HG03135 (cell line): ENCODE data around the gene HSPA12A.

Source experiments
- ATAC-seq: cut with Tn5 transposase; IDR thresholded peaks from one replicate; pipeline ENCODE4 v1.9.1; 2021; ENCODE audit warnings: mild to moderate bottlenecking, moderate library complexity; ENCODE audit not compliant: unreplicated experiment

Gene HSPA12A

DNA sequence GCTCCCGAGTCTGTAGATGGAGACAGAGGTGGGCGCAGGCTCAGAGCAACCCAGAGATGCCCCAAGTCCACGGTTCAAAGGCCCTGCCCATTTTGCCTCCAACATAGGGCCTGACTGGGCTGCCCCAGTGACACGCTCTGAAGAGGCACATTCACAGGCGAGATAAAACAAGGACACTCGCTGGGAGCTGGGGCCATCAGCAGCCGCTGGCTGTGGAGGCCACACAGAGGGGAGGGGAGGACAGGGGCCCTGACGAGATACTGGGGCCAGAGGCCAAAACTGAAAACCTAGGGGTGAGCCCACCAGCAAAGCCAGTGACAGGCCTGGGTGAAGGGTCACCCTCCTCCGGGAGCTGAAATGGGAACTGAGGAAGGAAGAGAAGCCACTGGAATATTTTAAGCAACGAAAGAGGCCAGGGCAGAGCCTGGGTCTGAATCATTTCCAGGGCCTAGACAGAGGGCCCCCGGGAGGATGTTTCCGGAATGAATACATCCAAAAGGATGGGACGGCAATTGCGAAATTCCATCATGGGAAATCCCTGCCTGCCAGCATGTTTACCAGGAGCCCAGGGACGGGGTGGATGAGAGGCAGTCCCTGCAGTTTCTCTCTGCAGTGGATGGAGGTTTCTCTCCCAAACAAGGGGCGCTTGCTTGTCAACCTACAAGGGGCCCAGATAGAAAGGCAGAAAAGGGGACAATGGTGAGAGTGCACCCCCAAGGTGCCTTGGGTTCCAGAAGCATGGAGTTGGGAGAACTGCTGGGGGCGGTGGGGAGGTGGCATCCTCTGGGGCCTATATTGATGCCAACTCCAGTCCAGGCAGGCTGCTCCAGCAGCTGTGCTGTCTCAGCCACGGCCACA is 29.0 kb upstream of the HSPA12A start:
- ATAC-seq, result no peak

DNA sequence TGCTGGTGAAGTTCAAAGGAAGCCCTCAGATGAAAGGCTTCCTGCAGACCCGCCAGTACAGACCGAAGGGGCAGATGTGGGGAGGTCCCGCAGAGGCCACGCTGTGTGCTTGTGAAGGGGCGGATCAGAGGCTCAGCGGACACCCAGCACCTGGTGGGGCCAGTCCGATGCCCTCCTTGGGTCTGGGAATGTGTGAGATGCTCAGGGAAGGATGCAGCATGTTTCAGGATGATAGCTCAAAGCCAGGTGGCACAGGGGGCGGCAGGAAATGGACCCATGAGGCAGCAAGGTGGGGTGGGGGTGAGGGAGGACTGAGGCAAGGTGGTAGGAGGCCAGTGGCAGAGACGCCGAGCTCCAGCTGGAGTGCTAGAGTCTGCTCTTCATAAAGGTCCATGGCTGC is 27.9 kb upstream of the HSPA12A start:
- no peak for ATAC-seq

DNA sequence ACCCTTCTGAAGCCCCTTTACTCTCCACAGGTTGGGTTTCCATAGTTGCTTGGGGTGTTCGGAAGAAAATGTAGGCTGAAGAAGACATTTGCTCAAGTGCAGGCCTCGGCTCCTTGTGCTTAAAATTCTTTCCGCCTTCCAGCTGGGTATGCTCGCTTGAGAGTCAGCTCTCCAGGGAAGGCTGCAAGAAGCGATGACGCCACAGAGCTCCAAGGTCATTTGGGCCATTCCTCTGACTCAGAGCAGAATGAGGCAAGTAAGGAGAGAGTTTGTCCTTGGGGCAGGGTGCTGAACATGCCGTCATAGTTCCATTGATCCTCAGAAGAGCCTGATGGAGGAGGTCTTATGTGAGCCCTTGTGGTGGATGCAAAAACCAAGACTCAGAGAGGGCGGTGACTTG is 27.4 kb upstream of the HSPA12A start:
- no peak for ATAC-seq

DNA sequence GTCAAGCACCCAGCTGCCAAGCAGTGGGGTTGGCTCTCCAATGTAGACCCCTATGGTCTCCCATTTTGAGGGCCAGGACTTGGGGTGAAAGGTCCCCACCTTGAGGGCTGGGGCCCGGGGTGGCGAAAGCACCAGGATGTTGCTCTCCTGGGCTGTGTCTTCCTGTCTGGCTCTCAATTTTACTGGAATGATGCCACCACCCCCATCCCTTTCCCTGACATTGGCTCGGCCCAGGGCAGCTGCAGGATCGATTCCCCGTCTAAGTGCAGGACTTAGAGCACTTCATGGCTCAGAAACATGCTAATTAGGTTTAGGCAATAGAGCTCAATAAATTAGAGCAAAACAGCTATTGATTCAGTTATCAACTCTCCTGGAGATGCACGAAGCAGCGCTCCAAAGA is 27.0 kb upstream of the HSPA12A start:
- ATAC-seq, result no peak

DNA sequence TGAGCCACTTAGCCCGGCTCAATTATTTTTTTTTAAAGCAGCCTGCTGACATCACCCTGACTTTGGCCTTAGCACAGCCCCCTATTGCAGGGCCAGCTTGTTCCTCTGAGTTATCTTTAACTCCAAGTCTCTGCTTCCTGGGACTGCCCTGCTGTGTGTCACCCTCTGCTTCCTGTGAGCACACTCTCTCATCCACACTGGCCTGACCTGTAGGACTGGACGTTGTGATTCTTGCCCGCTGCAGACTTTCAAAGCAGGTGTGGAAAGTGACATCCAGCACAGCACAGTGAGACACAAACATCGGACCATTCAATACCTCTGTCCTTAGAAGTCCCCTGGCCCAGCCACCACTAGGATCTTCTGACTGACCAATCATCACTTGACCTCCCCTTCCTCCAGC is 26.4 kb upstream of the HSPA12A start:
- no peak for ATAC-seq

DNA sequence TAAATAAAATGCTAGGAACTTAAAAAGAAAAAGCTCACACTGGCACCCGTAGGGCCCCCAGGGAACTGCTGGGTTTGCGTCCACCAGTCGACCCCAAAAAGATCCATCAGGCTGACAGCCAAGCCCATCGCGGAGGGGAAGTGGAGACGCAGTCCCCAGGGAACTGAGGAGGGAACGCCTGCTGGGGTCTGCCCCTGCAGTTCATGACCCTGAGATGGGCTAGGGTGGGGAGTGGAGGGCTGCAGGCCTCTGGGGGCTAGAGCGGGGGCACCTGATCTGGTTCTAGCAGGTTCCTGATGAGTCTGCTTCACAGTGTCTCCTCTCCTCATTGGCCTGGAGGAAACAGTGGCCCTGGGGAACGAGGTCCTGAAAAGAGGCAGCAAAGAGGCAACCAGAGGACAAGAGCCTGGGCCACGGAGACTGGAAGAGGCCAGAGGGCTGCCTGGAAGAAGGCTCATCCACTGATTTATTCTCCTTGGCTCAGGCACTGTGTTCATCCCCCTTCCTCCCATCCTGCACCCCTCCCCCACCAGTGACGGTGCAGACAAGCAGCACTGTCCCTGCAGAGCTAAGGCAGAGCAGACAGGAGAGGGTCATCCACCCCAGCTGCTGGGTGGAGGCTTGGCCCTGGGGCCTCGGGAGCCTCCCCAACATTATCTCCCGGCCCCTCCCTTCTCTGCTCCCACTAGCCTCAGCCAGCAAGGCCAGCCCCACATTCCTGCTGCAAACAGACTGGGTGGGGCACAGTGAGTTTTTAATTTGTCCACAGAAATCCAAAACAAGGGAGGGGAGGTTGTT is 24.7 kb upstream of the HSPA12A start:
- no peak for ATAC-seq

DNA sequence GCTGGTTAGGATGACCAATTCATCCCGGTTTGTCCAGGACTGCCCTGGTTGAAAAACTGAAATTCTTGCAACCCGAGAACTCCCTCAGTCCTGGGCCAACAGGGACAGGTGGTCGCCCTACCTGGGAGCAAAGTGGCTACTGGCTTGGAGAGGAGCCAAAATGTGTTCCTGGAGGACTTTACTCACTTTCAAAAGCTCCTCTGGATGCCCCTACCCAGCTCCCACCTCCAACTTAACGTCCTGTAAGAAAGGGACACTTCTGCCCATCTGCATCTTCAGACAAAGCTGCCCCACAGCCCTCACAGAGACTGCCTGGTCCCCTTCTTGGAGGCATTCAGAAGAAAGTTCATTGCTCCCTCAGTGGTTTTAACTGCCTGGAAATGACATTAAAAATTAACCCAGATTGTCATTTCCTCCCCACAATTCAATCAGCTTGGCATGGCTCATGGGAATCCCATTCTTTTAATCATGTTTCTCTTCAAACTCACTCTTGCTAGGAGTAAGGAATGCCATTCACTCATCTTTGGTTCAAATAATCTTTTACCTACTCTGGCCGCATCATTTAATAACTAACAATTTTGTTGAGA is 24.0 kb upstream of the HSPA12A start:
- ATAC-seq, result no peak

DNA sequence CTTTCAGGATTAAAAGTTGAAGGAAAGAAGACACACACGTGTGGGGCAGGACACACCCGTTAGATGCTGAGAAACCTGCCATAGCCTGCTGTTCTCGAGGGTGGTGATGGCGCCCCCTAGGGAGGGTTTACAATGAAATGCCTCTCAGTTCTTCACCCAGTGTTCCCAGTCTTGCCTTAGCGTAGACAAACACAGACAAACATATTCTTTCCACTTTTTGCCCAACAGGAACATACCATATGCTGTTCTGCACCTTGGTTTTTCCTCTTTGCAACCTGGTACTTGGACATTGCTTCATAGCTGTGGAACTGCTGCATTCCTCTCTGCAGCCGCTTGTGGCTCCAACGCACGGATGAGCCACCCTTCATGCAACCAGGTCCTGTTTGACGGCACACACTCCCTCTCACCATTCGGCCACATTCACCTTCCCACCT is 23.3 kb upstream of the HSPA12A start:
- ATAC-seq, result no peak

DNA sequence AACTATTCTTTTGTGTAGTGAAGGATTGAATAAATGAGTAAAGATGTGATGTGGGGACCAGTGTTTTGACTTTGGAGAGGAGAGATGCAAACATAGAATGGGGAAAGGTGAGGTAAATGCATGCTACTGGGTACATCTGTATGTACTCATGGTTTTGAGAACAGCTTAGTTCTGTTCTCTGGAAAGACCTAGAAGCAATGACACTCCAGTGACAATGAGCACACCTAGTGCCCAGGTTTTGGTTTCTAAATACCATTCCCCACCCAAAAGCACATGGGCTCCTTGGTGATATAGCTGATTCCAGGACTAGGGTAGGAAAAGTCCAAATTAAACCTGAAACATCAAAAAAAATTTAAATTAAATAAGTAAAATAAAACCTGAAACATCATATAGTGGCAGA is 22.6 kb upstream of the HSPA12A start:
- no peak for ATAC-seq

DNA sequence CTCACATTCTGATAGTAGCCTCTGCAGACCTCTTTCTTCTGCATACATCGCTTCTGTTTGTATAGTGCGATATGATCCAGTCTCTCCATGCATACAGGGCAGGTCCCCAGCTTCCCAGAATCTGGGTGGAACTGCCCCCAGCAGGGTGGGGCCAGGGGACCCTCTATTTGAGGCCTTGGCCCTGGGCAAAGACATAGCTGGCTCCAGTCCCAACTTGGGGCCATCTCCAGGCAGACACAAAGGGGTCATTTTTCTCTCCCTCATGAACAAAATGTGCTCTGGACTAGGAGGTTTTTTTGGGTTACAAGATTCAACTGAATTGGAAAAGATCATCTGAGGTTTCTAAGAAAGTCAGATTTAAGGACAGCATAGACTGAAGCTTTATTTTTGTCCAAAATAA is 21.1 kb upstream of the HSPA12A start:
- no peak for ATAC-seq

DNA sequence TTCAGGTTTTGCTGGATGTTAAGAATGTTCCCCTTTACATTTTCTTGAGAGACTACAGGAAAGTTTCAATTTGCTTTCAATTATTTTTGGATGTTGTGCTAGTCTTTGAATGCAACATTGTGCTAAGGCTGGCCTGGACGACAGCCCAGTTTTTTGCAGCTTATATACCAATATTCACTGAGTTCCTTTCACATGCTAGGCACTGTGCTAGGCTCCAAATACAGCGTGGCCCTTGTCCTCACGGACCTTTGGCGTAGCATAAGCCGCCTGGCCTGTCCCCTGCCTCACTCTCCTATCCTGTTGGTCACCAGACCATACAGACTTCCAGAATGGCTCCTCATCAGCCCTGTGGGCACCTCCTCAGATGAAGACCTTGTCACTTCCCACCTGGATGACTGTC is 19.5 kb upstream of the HSPA12A start:
- no peak for ATAC-seq

DNA sequence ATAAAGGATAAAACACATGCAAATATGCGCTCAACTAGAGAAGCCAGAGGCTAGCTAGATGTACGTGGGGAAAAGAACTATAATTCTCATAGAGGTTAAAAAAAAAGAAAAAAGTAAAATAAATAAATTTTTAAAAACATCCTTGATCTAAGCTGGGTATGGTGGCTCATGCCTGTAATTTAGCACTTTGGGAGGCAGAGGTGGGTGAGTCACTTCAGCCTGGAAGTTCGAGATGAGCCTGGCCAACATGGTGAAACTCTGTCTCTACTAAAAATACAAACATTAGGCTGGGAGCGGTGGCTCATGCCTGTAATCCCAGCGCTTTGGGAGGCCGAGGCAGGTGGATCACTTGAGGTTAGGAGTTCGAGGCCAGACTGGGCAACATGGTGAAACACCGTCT is 18.6 kb upstream of the HSPA12A start:
- no peak for ATAC-seq

DNA sequence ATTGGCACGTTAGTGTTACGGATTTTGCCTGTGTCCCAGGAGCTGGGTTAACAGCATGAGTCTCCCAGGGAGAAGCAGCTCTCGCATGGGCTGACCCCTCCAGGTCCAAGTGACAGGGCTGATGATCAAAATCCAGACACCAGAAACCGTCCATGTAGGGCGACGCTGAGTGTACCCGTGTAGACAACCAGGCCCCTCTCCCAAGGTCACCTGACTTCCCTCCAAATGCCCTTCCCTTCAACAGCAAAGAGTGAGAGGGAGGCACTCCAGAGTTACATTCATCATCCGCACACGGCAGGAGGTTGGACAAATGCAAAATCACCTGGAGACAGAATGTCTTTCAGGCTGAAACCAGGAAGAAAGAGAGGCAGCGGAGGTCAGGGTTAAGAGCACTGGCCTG is 14.9 kb upstream of the HSPA12A start:
- no peak for ATAC-seq

DNA sequence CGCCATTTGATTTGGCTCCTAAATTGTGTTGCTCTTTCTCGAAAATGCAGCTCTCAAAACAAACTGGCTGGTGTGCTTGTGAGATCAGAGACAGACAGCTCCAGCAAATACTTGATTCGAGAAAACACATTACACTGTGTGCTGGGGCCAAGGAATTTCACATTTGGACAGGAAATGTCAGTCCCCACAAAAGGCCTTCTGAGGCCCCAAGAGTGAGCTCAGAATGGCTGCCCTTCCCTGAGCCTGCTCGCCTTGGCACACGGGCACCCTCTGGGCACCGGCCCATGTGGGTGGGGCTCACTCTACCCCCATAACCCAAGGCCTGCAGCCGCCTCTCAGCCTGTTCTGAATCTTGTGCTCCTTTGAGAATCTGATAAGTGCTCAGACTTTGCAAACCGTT is 13.9 kb upstream of the HSPA12A start:
- ATAC-seq, result no peak

DNA sequence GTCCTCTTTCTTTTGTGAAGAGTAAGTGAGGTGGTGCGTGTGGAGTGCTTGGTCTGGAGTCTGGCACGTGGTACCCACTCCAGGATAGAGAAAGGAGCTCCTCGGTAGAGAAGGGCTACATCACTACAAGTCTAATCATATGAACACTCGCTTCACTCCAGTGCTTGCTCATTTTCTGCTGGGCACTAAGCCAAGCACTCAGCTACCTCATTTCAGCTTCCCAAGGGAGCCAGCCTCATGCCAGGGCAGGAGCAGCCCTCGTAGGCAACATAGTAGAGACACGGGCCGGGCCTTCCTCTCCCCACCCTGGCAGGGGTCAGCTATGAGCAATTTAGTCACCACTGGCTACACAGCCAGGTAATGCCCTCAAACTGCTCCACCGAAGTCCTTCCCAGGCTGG is 11.4 kb upstream of the HSPA12A start:
- ATAC-seq, result no peak

DNA sequence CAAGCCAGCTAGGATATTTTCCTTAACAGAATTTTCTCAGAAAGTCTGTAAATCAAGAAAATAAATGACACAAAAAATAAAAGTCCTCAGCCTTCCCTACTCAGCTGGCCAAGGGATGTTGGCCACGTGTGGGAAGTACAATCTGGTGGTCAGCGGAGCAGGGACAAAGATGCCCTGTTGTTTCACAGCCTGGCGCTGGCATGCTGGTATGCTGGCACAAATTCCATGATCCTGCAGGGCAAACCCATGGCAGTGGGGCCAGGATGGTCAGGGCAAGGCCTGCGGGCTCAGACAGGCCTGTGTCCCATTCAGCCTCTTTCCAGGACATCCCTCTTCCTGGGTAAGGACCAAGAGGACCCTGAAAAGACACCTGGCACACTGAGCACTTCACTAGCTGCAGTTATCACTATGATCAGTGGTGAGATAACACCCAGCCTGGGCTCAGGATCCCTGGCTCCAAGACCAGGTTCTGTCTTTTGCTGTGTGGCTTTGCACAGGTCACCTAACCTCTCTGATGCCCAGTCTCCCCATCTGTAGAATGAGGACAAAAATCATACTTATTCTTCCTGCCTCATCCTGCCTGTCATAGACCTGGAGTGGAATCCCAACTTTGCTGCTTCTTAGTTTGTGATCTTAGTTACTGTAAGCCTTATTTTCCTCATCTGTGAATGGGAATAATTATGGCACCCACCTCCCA is 10.8 kb upstream of the HSPA12A start:
- ATAC-seq, result no peak

DNA sequence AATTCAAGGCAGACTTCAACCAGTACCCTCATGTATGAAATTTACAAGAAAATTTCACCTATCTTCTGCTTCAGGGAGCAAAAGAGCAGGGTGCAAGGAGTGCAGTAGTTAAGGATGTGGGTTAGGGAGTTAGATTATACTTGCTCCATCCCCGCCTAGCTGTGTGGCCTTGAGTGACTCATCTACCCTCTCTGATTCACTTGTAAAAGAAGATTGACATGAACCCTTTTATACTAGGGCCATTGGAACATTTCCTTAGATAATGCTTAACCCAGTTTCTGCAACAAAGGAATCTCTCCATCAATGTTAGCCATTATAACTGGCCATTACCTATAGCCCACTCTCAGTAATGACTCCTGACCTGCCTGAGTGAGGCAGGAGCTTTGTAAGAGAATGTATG is 10.2 kb upstream of the HSPA12A start:
- no peak for ATAC-seq

DNA sequence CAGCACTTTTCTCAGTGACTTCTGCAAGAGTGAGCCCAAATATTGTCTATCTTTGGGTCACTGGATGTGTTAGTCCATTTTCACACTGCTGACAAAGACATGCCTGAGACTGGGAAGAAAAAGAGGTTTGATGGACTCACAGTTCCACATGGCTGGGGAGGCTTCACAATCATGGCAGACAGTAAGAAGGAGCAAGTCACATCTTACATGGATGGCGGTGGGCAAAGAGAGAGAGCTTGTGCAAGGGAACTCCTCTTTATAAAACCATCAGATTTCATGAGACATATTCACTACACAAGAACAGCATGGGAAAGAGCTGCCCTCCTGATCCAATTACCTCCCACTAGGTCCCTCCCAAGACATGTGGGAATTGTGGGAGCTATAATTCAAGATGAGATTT is 6.1 kb upstream of the HSPA12A start:
- ATAC-seq, result no peak

DNA sequence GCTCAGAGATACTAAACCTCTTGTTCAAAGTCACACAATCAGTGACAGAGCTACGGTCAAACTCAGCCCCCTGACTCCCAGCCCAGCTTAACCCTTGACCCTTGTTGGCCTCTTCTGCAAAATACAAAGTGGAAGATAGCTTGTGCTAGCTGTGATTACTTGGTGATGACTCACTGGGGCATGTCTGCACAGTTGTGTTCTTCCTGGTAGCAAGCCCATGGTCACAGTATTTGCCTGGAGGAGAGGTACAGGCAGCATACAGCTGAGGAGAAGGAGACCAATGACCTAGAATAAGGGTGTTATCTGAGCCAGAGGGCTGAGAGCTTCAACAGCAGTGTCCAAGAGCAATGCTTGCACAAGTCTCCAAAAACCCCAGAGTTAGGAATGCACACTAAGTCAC is 5.7 kb upstream of the HSPA12A start:
- no peak for ATAC-seq

DNA sequence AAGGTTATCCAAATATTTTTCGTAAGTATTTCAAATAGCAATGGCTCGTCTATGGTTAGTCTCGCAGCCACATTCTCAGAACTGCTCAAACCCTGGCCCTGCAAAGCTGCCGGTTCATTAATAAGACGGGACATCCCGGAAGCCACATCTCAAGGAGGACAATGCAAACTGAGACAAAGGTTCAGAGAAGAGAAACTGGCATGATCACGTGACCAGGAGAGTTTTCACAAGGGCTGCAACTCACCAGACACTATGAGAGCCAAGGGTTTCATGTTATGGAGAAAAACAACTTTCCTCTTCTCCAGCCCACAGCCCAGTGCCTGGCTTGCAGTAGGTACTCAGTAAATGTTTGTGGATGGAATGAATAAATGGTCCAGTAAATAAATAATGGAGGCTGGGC is 5.0 kb upstream of the HSPA12A start:
- ATAC-seq, result no peak

DNA sequence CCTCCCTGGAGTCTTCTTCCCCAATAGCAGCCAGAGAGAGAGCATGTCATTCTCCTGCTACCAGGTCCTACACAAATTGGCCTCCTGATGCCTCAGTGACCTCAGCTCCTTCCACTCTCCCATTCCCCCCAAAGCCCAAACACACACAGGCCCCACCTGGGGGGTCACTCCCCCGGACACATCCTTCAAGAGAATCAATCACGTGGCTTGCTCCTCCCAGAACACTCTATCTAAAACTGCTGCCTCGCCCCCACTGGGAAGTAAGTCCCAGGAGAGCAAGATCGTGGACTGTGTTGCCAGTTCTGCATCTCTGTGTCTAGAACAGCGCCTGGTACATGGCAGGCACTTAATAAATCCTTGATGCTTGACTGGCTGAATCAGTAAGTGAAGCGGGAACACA is 2.5 kb upstream of the HSPA12A start:
- no peak for ATAC-seq
